GM18508 (cell line): ENCODE data around the gene FAM83E.

Source experiments
- ATAC-seq: cut with Tn5 transposase; IDR thresholded peaks from one replicate; pipeline ENCODE4 v1.9.1; 2021; ENCODE audit warnings: moderate number of reproducible peaks; ENCODE audit not compliant: insufficient read depth, unreplicated experiment

FAM83E gene

GRCh38 chr19:48615231-48616040, 560 bp upstream of the FAM83E start:
- no peak for ATAC-seq

GRCh38 chr19:48613852-48614435, 932 bp downstream of the FAM83E start:
- ATAC-seq = no peak

- no peak for ATAC-seq
These were observed 1.6 kb downstream of the FAM83E start for GRCh38 chr19:48613024-48613851.

- no peak for ATAC-seq
These were observed 3.0 kb downstream of the FAM83E start for GRCh38 chr19:48611872-48612271.

GRCh38 chr19:48609571-48610108, 5.2 kb downstream of the FAM83E start:
- no peak for ATAC-seq

- ATAC-seq = no peak
These were observed 6.0 kb downstream of the FAM83E start for GRCh38 chr19:48608798-48609263.

DNA sequence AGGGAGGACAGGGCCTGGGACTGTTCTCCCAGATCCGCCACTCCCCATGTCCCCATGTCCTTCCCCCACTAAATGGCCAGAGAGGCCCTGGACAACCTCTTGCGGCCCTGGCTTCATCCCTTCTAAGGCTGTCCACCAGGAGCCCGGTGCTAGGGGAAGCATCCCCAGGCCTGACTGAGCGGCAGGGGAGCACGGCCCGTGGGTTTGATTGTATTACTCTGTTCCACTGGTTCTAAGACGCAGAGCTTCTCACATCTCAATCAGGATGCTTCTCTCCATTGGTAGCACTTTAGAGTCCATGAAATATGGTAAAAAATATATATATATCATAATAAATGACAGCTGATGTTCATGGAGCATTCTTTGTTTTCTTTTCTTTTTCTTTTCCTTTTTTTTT, 7.5 kb downstream of the FAM83E start:
- ATAC-seq = no peak

DNA sequence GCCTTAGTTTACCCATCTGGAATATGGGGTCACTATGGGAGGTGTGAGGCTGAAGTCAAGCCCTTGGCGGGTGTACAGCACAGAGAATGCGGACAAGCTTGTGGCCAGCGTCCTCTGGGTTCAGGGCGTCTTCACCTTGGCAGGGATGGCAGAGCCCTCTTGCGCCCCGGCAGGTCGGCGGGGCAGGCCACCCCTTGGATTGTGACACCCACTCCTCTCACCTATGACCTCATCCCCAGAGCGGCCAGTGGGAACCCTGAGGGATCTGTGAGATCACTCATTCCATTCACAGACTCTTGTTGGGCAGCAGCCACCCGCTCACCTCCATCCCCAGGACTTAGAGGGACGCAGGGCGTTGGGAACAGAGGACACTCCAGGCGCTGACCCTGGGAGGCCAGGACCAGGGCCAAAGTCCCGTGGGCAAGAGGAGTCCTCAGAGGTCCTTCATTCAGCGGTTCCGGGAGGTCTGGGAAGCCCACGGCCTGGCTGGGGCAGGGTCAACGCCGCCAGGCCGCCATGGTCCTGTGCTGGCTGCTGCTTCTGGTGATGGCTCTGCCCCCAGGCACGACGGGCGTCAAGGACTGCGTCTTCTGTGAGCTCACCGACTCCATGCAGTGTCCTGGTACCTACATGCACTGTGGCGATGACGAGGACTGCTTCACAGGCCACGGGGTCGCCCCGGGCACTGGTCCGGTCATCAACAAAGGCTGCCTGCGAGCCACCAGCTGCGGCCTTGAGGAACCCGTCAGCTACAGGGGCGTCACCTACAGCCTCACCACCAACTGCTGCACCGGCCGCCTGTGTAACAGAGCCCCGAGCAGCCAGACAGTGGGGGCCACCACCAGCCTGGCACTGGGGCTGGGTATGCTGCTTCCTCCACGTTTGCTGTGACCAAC, 8.2 kb downstream of the FAM83E start, which contains the start of gene SPACA4:
Gene SPACA4 (plus strand): TSS at position 280 of the 896 bp plus-strand sequence. CDS start 237 bp downstream, at position 517.
- ATAC-seq = no peak

DNA sequence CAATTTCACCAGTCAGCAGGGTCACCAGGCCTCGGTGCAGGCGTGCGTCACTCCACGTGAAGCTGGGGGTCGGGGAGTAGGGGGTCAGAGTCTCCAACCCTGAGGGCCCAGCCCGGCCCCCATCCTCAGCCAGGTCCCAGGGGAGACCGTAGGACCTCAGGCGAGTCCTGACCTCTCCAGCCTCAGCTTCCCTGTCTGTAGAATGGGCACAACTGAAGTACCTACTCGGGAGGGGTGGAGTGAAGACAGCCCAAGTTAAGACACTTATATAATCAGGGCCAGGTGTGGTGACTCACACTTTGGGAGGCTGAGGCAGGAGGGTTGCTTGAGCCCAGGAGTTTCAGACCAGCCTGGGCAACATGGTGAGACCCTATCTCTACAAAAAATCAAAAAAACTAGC, 11.0 kb downstream of the FAM83E start:
- no peak for ATAC-seq

DNA sequence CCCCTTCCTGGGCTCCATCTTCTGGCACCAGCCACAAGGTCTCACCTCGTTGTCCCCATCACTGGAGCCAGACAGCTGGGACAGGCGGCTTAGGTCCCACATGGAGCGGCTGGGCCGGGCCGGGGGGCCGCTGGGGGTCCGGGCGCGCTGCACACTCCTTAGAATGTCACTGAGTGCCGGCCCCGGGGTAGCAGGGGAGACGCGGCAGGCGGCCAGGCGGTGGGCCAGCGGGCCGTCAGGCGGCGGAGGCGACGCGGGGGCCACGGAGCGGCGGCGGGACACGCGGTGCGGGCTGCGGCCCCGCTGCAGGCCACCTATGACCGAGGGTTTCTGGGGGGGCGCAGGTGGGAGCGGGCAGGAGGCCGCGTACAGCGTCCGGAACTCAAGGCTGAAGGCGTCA, 11.4 kb downstream of the FAM83E start:
- no peak for ATAC-seq

DNA sequence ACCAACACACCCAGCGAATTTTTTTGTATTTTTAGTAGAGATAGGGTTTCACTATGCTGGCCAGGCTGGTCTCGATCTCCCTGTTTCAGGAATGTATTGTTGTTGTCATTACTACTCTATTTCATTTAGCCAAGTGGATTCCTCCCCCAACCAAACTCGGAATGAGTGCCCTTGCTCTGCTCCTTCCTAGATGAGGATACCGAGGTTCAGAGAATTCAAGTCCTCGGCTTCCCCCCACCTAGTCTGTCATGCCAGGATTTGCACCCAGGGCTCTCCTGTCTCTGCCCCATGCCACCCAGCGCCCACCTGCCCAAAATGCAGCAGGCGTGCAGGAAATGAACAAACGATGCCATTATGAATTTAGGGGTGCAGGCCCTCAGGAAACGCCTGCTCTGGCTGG, 11.9 kb downstream of the FAM83E start:
- ATAC-seq = no peak

DNA sequence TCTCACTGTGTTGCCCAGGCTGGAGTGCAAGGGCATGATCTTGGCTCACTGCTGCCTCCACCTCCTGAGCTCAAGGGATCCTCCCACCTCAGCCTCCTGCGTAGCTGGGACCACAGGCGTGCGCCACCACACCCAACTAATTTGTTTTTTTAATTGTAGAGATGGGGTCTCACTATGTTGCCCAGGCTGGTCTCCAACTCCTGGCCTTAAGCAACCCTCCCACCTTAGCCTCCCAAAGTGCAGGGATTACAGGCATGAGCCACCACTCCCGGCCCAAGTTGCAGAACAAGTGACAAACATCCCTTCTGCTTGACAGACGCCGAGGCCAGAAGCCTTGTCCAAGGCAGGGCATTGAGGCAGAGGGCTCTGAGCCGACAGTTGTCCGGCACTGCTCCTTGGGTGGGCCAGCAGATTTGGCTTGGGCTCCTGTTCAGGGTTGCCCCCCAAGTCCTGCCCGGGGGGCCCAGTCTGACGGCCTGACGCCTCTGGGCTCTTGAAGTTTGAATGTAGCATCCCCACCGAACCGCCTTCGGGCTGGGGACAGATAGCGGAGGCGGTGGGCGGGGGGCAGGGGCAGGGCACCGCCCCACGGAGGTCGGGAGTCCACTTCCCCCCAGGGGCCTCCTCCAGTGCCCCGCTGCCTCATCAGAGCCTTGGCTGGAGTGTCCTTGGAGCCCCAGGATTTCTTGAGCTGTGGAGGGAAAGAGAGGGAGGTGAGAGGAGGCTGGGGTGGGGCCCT, 14.0 kb downstream of the FAM83E start:
- ATAC-seq = no peak

- no peak for ATAC-seq
These were observed 15.7 kb downstream of the FAM83E start for GRCh38 chr19:48598996-48599700.

DNA sequence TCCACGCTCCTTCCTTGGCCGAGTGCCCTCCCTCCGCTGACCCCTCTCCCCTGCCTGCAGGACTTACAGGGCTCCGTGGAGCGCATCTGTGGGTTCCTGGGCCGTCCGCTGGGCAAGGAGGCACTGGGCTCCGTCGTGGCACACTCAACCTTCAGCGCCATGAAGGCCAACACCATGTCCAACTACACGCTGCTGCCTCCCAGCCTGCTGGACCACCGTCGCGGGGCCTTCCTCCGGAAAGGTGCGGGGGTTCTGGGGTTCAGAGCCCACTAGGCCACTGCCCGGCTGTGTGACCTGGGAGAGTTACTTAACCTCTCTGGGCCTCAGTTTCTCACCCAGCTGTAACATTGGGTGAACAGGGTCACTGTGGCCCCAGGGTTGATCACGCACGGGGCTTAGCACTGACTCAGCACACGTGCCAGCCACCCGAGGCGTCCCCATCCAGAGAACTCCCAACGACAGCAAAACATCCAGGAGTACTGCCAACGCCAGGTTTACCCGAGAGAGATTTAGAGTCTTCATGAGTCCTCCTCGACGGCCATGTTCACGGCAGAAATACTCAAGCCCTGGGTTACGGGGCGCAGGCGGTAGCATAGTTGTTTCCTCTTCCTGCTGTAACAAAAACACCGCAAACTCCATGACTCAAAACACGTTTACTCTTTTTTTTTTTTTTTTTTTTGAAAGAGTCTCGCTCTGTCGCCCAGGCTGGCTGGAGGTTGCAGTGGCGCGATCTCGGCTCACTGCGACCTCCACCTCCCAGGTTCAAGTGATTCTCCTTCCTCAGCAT, 18.0 kb downstream of the FAM83E start:
- no peak for ATAC-seq

DNA sequence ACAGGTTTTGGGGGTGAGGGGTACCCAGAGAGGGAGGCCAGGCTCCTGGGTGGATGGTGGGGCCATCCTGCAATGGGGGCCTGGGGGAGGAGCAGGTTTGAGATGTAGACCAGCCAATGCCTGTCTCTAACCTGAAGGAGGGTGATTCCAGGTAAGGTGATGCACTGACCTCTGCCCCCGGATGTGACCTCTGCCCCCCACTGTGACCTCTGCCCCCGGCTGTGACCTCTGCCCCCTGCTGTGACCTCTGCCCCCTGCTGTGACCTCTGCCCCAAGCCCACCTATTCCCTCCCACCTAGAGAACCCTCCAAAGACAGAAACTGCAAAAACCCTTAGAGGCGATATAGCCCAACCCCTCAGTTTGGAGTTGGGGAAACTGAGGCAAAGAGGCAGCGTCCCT, 18.6 kb downstream of the FAM83E start:
- no peak for ATAC-seq

DNA sequence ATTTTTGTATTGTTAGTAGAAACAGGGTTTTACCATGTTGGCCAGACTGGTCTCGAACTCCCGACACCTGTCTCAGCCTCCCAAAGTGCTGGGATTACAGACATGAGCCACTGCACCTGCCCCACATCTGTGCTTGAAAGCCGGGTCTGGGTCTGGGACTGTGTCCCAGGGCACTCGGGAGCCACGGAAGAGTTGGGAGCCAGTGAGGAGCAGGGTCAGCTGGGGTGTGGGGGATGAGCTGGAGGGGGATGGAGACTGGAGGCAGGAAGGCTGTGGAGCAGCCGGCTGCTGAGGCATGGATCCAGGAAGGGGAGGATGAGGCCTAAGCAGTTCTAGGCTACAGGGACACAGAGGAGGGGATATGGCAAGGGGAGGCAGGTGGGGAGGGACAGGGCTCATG, 19.0 kb downstream of the FAM83E start:
- no peak for ATAC-seq

GRCh38 chr19:48595171-48595570, 19.7 kb downstream of the FAM83E start:
- ATAC-seq = no peak

DNA sequence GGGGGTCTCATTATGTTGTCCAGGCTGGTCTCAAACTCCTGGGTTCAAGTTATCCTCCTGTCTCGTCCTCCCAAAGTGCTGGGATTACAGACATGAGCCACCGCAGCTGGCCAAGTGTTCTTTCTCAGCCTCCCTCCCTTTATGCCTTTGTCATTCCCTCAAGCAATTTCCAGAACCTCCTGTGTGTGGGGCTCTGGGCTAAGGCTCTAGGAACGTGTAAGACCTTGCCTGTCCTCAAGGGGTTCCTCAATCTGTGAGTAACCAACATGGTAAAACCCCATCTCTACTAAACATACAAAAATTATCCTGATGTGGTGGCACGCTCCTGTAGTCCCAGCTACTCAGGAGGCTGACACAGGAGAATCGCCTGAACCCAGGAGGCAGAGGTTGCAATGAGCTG, 23.9 kb downstream of the FAM83E start:
- ATAC-seq = no peak
